H1 (cell line): Measurements from ENCODE around the gene MPPED2. TPM values are rescaled to one million over a fixed set of nuclear protein-coding genes. Genes with fewer than 3 reads are reported as not detected.

Source experiments
- ASH2L ChIP-seq: fragments of 200-600, 300-600 bp; sonication (generic); IDR thresholded peaks from one replicate; pipeline ENCODE4 v1.7.1; 2017; ENCODE audit warnings: low read length
- CBX8 ChIP-seq: fragments of 300-800, 300-1000 bp; sonication (generic); IDR thresholded peaks from 2 replicates; pipeline ENCODE4 v1.7.1; 2016; ENCODE audit warnings: low read depth, low read length, borderline replicate concordance
- CTBP2 ChIP-seq: IDR thresholded peaks from 2 replicates; pipeline ENCODE4 v1.7.0; 2011; ENCODE audit warnings: borderline replicate concordance, mild to moderate bottlenecking, moderate library complexity, mixed read lengths, low read length; ENCODE audit not compliant: insufficient read depth, insufficient read length
- CTCF ChIP-seq, 3 experiments: IDR thresholded peaks; 1 replicate in 2 of 3; 2 replicates in 1 of 3; pipeline versions ENCODE4 v1.5.1 to v1.6.1; 2011; ENCODE audit warnings: low read length in 3 of 3, mild to moderate bottlenecking in 3 of 3, inconsistent platforms in 2 of 3, low read depth in 1 of 3, moderate library complexity in 1 of 3; ENCODE audit not compliant: insufficient read depth in 1 of 3; ENCODE audit errors: control extremely low read depth in 1 of 3
- EP300 ChIP-seq, 2 experiments: IDR thresholded peaks; 1 replicate in 1 of 2; 2 replicates in 1 of 2; pipeline ENCODE4 v1.6.1; 2011 to 2012; ENCODE audit warnings: low read depth in 2 of 2, low read length in 2 of 2, mild to moderate bottlenecking in 2 of 2, borderline replicate concordance in 1 of 2, inconsistent platforms in 1 of 2, moderate library complexity in 1 of 2
- GTF2F1 ChIP-seq: IDR thresholded peaks from 2 replicates; pipeline ENCODE4 v1.6.1; 2012; ENCODE audit warnings: low read depth, low read length, improper control_type of control experiment, borderline replicate concordance
- JUND ChIP-seq: IDR thresholded peaks from 2 replicates; pipeline ENCODE4 v1.6.1; 2011; ENCODE audit warnings: mild to moderate bottlenecking, improper control_type of control experiment, low read length
- MAFK ChIP-seq: IDR thresholded peaks from 2 replicates; pipeline ENCODE4 v1.6.1; 2012; ENCODE audit warnings: low read depth, mild to moderate bottlenecking, improper control_type of control experiment, low read length
- MAX ChIP-seq: IDR thresholded peaks from 2 replicates; pipeline ENCODE4 v1.6.1; 2012; ENCODE audit warnings: inconsistent platforms
- PHF8 ChIP-seq: fragments of 200-600 bp; sonication (generic); conservative IDR thresholded peaks from 2 replicates; pipeline ENCODE4 v1.7.1; 2012; ENCODE audit warnings: low read depth, mild to moderate bottlenecking, inconsistent platforms, low read length, moderate library complexity
- POU5F1 ChIP-seq: IDR thresholded peaks from 2 replicates; pipeline ENCODE4 v1.6.1; 2011; ENCODE audit warnings: low read depth, mild to moderate bottlenecking, low read length, moderate library complexity
- RNF2 ChIP-seq: fragments of 200-900, 300-1000 bp; sonication (generic); IDR thresholded peaks from 2 replicates; pipeline ENCODE4 v1.7.1; 2016; ENCODE audit warnings: borderline replicate concordance, low read depth, mild to moderate bottlenecking, antibody characterized with exemption, low read length; ENCODE audit not compliant: poor library complexity, severe bottlenecking; ENCODE audit errors: missing control alignments
- RXRA ChIP-seq: IDR thresholded peaks from 2 replicates; pipeline ENCODE4 v1.6.1; 2011; ENCODE audit warnings: low read depth, mild to moderate bottlenecking, low read length, moderate library complexity; ENCODE audit not compliant: insufficient read depth
- SIN3A ChIP-seq, 2 experiments: IDR thresholded peaks in 1 of 2; conservative IDR thresholded peaks in 1 of 2; 2 replicates each; pipeline ENCODE4 v1.6.1; 2011 to 2012; ENCODE audit warnings: low read length in 2 of 2, improper control_type of control experiment in 1 of 2, low read depth in 1 of 2, mild to moderate bottlenecking in 1 of 2
- TBP ChIP-seq: IDR thresholded peaks from 2 replicates; pipeline ENCODE4 v1.6.1; 2011; ENCODE audit warnings: low read depth, low read length, improper control_type of control experiment
- YY1 ChIP-seq: IDR thresholded peaks from 2 replicates; pipeline ENCODE4 v1.6.1; 2011; ENCODE audit warnings: low read depth, mild to moderate bottlenecking, low read length
- polyA plus RNA-seq, 7 experiments: library from polyadenylated mRNA; depleted of rRNA in 3 of 7; stranded (reverse) in 5 of 7; unstranded in 2 of 7; fragments of >200 nt in 5 of 7; fragments of 200-250 nt in 2 of 7; gene quantifications; 1 replicate in 5 of 7; 2 replicates in 1 of 7; 4 replicates in 1 of 7; pipeline versions ENCODE4 v1.2.1 to v1.2.3, GENCODE V29; 2011 to 2013; ENCODE audit warnings: missing spikeins in 2 of 7, mixed read lengths in 2 of 7
- total RNA-seq: library from RNA; stranded (reverse); fragmentation: NEBNext Ultra II Directional; extraction: Animal tissue kit (Norgen Biotek cat#: 25700); gene quantifications from 2 replicates; pipeline ENCODE4 v1.2.1, GENCODE V29; 2021
- TF ChIP-seq, protein P1 (sequence below): IDR thresholded peaks from 2 replicates; pipeline ENCODE4 v1.6.1; 2011; ENCODE audit warnings: low read length, improper control_type of control experiment

The MPPED2 gene
- total and polyA plus RNA-seq, 2 of the 8 experiments (the other 6 are each of a cell fraction or from before 2014, with no cell fraction given) = 1.3 to 3.5 TPM

DNA sequence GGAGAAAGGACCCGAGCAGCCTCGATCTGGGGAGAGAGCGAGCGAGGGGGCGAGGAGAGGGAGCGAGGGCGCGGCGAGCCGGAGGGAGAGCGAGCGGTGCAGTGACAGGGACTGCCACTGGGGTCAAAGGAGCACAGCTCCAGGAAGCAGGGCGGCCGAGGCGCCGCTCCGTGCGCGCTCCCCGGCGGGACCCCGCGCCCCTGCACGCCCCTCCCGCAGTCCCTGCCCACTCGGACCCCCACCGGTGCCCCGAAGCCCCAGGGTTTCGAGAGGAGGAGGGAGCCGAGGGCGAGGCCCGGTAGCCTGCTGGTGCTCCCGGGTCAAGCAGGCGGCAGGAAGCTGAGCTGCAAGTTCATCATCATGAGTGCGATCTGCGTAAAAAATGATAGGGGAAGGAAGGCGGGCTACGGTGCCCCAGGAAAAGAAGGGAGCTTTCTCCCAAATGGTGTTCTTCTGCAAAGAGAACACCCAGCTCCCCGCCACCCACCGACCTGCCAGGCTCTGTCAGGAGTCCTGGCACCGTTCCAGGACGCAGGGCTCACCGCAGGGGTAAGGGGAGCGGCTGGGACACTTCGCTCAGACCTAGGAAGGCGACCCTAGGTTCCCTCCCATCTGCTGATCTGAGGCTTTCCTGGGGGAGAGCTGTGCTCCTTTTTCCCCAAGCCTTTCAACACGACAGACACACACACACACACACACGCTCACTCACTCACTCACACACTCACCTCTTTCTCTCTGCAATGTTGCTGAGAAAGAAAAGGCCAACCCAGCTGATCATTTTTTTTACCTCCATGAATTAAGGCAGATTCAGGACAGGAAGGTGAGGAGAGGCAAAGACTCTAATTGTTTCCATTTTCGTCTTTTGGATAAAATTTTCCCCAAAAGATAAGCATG lies at the start of gene MPPED2 (continued):
- TF ChIP-seq ASH2L (peak; percentile 82), YY1 (0 out of 2 replicates have a peak, but pooled peaks have one; percentile 7), RXRA (no peak), JUND (no peak), GTF2F1 (no peak), RNF2 (peak; percentile 42), TBP (no peak), POU5F1 (no peak), EP300 (IDR thresholded peaks at IDR 0.05; ENCODE audit: borderline replicate concordance in 1 of 2, low read depth in 2 of 2, low read length in 2 of 2) (no peak), PHF8 (peak; percentile 12; the same call in 1 of the 2 replicates), MAFK (no peak), CTBP2 (peak; percentile 41), CTCF (IDR thresholded peaks at IDR 0.05; ENCODE audit: control extremely low read depth in 1 of 3, insufficient read depth in 1 of 3, low read depth in 1 of 3, low read length in 3 of 3) (peak; percentile 49 to 66 (median 49)), CBX8 (no peak), MAX (peak; percentile 35; the same call in 1 of the 2 replicates), SIN3A (conservative IDR thresholded peaks at IDR 0.05 in 1 of 2, IDR thresholded peaks at IDR 0.05 in 1 of 2; ENCODE audit: low read depth in 1 of 2, low read length in 2 of 2) (0 out of 4 replicates have a peak, but pooled peaks of 1 of the 2 experiments have one; percentile 76)
- TF ChIP-seq, protein P1, sequence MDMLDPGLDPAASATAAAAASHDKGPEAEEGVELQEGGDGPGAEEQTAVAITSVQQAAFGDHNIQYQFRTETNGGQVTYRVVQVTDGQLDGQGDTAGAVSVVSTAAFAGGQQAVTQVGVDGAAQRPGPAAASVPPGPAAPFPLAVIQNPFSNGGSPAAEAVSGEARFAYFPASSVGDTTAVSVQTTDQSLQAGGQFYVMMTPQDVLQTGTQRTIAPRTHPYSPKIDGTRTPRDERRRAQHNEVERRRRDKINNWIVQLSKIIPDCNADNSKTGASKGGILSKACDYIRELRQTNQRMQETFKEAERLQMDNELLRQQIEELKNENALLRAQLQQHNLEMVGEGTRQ = no peak
